Panc1 (cell line): ENCODE results near the gene ZC3H7B. TPM values are rescaled to one million over a fixed set of nuclear protein-coding genes. Genes with fewer than 3 reads are reported as not detected.

Experiments
- ATAC-seq: fragments of 200-7000 bp; cut with Tn5 transposase; 2 replicates; pipeline ENCODE4 v1.9.1; 2020; ENCODE audit warnings: mild to moderate bottlenecking, moderate library complexity
- BruUV-seq: library from RNA; stranded (reverse); fragments of 400-500 nt; replicated peaks from 2 replicates; lab custom pipeline; 2021; lab: Mats Ljungman, UMichigan
- CTCF ChIA-PET: fragments of 300-600 bp; sonication (Branson Sonifier 250); formaldehyde crosslinking; loops from one replicate; lab custom pipeline; 2022; ENCODE audit warnings: antibody characterized with exemption; lab: Charles Lee
- POLR2A ChIA-PET: fragments of 300-600 bp; sonication (Branson Sonifier 250); formaldehyde crosslinking; loops from one replicate; lab custom pipeline; 2022; ENCODE audit warnings: antibody characterized with exemption; lab: Charles Lee
- DNase-seq: peaks from one replicate; pipeline ENCODE4 v3.0.0-alpha.2; 2010; ENCODE audit warnings: low read depth, low spot score
- H3K27ac ChIP-seq: 2 replicates; pipeline ENCODE4 v1.5.1; 2011; ENCODE audit warnings: mild to moderate bottlenecking, low read length, inconsistent platforms
- H3K27me3 ChIP-seq: fragments of 200-500 bp; sonication (Bioruptor generic); 2 replicates; pipeline ENCODE4 v1.6.0; 2014; ENCODE audit warnings: low read length, inconsistent platforms; ENCODE audit not compliant: control insufficient read depth, insufficient read depth
- H3K36me3 ChIP-seq: fragments of 200-500 bp; sonication (Bioruptor generic); 2 replicates; pipeline ENCODE4 v1.5.1; 2014; ENCODE audit warnings: inconsistent platforms, mild to moderate bottlenecking, low read length, moderate library complexity; ENCODE audit not compliant: control insufficient read depth, insufficient read depth
- H3K4me1 ChIP-seq: 2 replicates; pipeline ENCODE4 v1.5.1; 2011; ENCODE audit warnings: inconsistent platforms, mild to moderate bottlenecking, low read length, moderate library complexity; ENCODE audit not compliant: control insufficient read depth, insufficient read depth
- H3K4me3 ChIP-seq, 2 experiments: 2 replicates each; pipeline ENCODE4 v1.5.1; 2011 to 2012; ENCODE audit warnings: low read depth in 2 of 2, low read length in 2 of 2, mild to moderate bottlenecking in 2 of 2, inconsistent platforms in 1 of 2, moderate library complexity in 1 of 2
- H3K9me3 ChIP-seq: fragments of 200-500 bp; sonication (Bioruptor generic); 2 replicates; pipeline ENCODE4 v1.5.1; 2014; ENCODE audit warnings: low read depth, mild to moderate bottlenecking, inconsistent platforms, low read length, moderate library complexity; ENCODE audit not compliant: control insufficient read depth, insufficient read depth
- CTCF ChIP-seq: fragments of 450-650 bp; IDR thresholded peaks from 2 replicates; pipeline ENCODE4 v1.5.1; 2017; ENCODE audit warnings: mild to moderate bottlenecking
- POLR2AphosphoS5 ChIP-seq: IDR thresholded peaks from 2 replicates; pipeline ENCODE4 v1.6.1; 2012; ENCODE audit warnings: mild to moderate bottlenecking, low read depth, low read length, moderate library complexity
- REST ChIP-seq, 2 experiments: IDR thresholded peaks; 2 replicates each; pipeline ENCODE4 v1.6.1; 2011 to 2012; ENCODE audit warnings: low read depth in 2 of 2, control low read depth in 1 of 2, low read length in 1 of 2, mild to moderate bottlenecking in 1 of 2, moderate library complexity in 1 of 2; ENCODE audit not compliant: insufficient read depth in 1 of 2
- SIN3A ChIP-seq: IDR thresholded peaks from 2 replicates; pipeline ENCODE4 v1.6.1; 2012; ENCODE audit warnings: low read depth, mild to moderate bottlenecking, low read length, moderate library complexity, borderline replicate concordance; ENCODE audit not compliant: insufficient read depth
- TCF7L2 ChIP-seq: IDR thresholded peaks from 2 replicates; pipeline ENCODE4 v1.6.1; 2011; ENCODE audit warnings: mild to moderate bottlenecking, low read depth, low read length, inconsistent platforms
- in situ Hi-C: cut with HindIII; loops from 2 replicates; pipeline ENCODE4 v1.10.0; 2016; ENCODE audit warnings: low sequenced_read_pairs, low pct_unique_long_range_greater_than_20kb
- intact Hi-C: fragments of 100-400 bp; cut with micrococcal nuclease; formaldehyde crosslinking; loops from one replicate; pipeline ENCODE4 v1.10.0; 2022; ENCODE audit not compliant: unreplicated experiment
- total RNA-seq: library from RNA; stranded (reverse); gene quantifications from one replicate; pipeline ENCODE4 v1.2.1, GENCODE V29; 2021; ENCODE audit not compliant: unreplicated experiment

Gene ZC3H7B
- total RNA-seq, 1 experiment from 2014 or later, result 62.0 TPM

GRCh38 chr22:41261541-41262249 lies 39.6 kb upstream of the ZC3H7B start:
- TF ChIP-seq CTCF (no peak), REST (IDR thresholded peaks at IDR 0.05; ENCODE audit: insufficient read depth in 1 of 2, low read depth in 2 of 2, low read length in 1 of 2) (no peak), SIN3A (no peak), POLR2AphosphoS5 (no peak), TCF7L2 (no peak)
- no TSS peak for BruUV-seq
- no peak for DNase-seq
- Histone ChIP-seq H3K4me1 (peaks cover 13% of the 10 kb centered on the region), H3K9me3 (no peaks in the 10 kb centered on the region), H3K27me3 (no peaks in the 10 kb centered on the region), H3K27ac (0 out of 2 replicates have a peak overlapping the region, but pooled peaks have one; percentile 7), H3K4me3 (no peak overlapping the region), H3K36me3 (peaks cover 12% of the 10 kb centered on the region)
- POLR2A ChIA-PET, result no interaction called here
- CTCF ChIA-PET, result interaction anchor here (0.6 kb wide), 1 partner anchor 229 kb away, joined by 3 read pairs; no protein-coding TSS in a partner anchor
- intact Hi-C loops, result no loop called here
- no peak for ATAC-seq
- in situ Hi-C loops, result no loop called here

DNA sequence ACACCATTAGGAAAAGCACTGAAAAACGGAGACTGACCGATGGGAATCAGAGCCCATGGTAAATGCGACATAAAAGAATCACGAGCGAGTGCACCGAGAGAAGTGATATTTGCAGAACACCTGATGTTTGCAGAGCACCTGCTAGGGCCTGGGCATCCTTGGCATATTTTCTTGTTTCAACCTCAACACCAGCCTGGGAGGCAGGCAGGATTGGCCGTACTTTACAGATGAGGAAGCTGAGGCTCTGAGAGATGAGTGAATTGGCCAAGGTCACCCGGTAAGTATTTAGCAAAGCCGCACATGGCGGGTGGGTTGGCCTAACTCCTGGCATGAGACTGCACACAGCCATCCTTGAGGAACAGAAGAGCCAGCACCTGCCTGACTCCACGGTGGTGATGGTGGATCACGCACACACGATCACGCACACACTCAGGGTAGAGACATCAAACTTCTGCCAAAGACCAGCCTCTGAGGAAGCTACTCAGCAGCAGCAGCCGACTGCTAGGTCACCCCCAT lies 39.0 kb upstream of the ZC3H7B start:
- intact Hi-C loops, result no loop called here
- CTCF ChIA-PET, result interaction anchor here (0.6 kb wide), 1 partner anchor 228 kb away, joined by 3 read pairs; no protein-coding TSS in a partner anchor
- in situ Hi-C loops, result no loop called here

More for the DNA sequence above, 39.0 kb upstream of the ZC3H7B start:
- H3K9me3 ChIP-seq, result no peaks in the 10 kb centered on the region
- peaks cover 7% of the 10 kb centered on the region for H3K4me1 ChIP-seq
- TF ChIP-seq SIN3A, result no peak
- no peak for TF ChIP-seq POLR2AphosphoS5
- TF ChIP-seq TCF7L2, result no peak
- TF ChIP-seq REST (IDR thresholded peaks at IDR 0.05; ENCODE audit: insufficient read depth in 1 of 2, low read depth in 2 of 2, low read length in 1 of 2), result no peak
- no peak for TF ChIP-seq CTCF
- no peaks in the 10 kb centered on the region for H3K27me3 ChIP-seq
- POLR2A ChIA-PET, result no interaction called here
- BruUV-seq, result no TSS peak
- no peak overlapping the region for H3K4me3 ChIP-seq
- DNase-seq (no peak), ATAC-seq (no peak)
- 0 out of 2 replicates have a peak overlapping the region, but pooled peaks have one; percentile 7 for H3K27ac ChIP-seq
- peaks cover 12% of the 10 kb centered on the region for H3K36me3 ChIP-seq
